Left colon (tissue), 2 donors: ENCODE data around the gene CSRNP3. TPM values are rescaled to one million over a fixed set of nuclear protein-coding genes. Genes with fewer than 3 reads are reported as not detected.

Experiments
- ATAC-seq: fragments of 200-7000 bp; cut with Tn5 transposase; one replicate; pipeline ENCODE4 v1.9.1; 2020; ENCODE audit warnings: mild to moderate bottlenecking, moderate library complexity
- DNase-seq, 2 donors: peaks; one replicate each; pipeline ENCODE4 v3.0.0-alpha.2; 2020
- intact Hi-C, 2 donors: fragments of 100-400 bp; cut with DNase I in 1 of 2; cut with micrococcal nuclease in 1 of 2; formaldehyde crosslinking; loops; one replicate each; pipeline versions ENCODE4 v1.11.2 to v1.14.0; 2022; cut with DNase I, micrococcal nuclease
- total RNA-seq, 2 donors: library from RNA; stranded (reverse); fragmentation: NEBNext Ultra II Directional; extraction: Animal tissue kit (Norgen Biotek cat#: 25700); gene quantifications; one replicate each; pipeline ENCODE4 v1.2.1, GENCODE V29; 2021
- donor health status: DM: no; HTN: no; CAD: no.
- donor health status: DM: yes; HTN: yes; CAD: no.

Gene CSRNP3
- total RNA-seq, 2 donors from 2014 or later = 2.7 to 2.8 TPM

DNA sequence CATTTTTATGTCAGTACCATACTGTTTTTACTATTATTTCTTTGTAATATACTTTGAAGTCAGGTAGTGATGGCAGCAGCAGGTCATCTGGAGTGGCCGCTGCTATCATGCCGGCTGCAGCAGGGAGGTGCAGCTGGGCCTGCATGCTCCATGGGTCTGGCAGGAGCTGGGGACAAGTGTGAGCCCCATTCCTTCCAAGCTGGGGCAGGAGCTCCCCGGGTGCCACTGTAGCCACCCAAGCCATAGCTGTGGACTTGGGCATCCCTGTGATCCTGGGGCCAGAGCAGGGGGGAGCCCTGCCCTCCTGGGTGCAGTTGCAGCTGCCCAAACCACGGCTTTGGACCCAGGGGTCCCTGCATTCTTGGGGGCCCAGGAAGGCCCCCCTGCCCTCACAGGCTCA lies 59.2 kb downstream of the CSRNP3 start:
- DNase-seq = no peak
- no peak for ATAC-seq

DNA sequence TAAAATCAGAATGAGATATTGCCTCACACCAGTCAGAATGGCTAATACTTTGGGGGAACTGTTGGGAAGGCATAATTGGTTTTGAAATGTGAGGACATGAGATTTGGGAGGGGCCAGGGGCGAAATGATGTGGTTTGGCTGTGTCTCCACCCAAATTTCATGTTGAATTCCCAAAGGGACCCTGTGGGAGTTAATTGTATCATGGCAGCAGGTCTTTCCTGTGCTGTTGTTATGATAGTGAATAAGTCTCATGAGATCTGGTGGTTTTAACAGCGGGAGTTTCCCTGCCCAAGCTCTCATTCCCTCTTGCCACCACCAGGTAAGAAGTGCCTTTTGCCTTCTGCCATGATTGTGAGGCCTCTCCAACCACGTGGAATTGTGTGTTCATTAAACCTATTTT lies 59.6 kb downstream of the CSRNP3 start:
- intact Hi-C loops = no loop called here
- ATAC-seq (no peak), DNase-seq (no peak)

More for the DNA sequence above, 59.2 kb downstream of the CSRNP3 start:
- intact Hi-C loops = no loop called here

DNA sequence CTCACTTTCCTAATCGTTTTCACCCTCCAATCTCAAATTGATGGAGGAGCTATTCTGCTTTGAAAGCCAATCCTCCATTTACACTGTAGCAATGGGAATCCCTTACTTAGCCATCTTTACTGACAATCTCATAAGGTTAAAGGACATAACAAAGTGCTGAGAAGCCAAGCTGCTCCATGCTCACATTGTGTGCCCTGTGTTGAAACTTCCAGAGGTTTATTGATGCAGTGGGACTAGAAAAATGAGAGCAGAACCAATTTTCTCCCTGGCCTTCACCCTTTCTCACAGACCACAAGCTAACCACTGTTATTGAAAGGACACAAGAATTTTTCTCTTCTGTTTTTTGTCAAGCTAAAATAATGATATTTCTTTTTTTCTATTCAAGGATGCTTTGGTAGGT lies 63.8 kb downstream of the CSRNP3 start:
- ATAC-seq (no peak), DNase-seq (no peak)
- intact Hi-C loops = no loop called here

DNA sequence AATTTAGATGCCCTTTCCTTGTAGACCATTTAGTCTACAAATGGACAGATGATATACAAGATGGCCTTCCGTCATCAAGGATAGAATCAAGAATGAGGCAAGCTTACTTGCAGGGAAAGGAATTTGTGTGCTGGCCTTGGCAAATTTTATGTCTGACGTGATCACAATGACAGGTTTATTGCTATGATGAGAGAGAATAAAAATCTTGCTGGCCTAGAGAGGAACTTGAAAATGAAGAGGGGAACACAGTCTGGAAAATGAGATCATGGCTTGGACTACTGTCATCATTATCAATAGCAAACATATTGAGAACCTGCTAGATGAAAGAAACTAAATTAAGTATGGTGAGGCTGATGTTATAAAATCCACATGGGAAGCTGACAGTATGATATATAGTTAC lies 66.0 kb downstream of the CSRNP3 start:
- ATAC-seq (no peak), DNase-seq (no peak)

DNA sequence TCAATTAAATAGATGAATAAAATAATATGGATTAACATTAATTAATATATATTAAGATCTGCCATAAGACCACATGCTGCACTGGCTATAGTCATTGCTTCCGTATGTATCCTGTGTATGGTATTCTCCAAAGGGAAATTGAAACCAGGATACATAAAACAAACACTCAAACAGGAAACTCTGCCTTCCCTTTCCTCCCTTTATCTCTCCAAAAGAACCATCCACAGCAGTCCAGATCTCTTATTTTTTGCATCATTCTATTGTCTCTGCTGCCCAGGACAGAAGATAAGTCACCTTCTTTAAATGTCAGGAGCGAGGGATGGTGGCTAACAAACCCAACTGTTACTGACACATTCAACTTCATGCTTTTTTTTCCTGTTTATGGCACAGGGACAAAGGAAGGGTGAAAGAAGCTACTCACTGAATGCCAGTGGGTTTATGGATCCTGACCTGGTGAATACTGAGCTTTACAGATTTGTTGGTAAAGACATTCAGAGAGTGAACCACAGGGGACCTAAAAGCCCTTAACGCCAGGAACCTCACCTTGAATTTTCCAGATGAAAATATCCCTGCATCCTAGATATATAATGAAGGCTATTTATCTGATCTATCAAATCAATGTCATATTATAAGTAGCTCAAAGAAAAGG lies 67.5 kb downstream of the CSRNP3 start:
- no peak for DNase-seq
- intact Hi-C loops = no loop called here
- no peak for ATAC-seq

More for the DNA sequence above, 66.0 kb downstream of the CSRNP3 start:
- intact Hi-C loops = no loop called here

DNA sequence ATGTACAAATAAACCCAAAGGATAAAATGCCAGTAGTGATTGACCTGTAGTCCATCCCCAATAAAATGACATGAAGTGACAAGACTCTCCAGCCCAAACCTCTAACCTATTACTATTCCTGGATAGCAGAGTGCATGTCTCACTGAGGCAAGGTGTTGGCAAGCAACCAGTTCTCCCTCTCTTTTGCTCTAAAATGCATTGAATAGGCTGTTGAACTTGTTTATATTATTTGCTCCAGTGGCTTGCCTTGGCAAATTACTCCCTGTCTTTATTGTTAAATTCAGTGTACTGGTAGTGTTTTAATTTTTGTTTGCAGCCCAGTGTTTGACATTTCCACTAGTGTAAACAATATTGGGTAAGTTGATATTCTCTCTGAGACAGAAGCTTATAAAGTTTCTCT lies 70.5 kb downstream of the CSRNP3 start:
- DNase-seq (no peak), ATAC-seq (no peak)
- intact Hi-C loops = no loop called here

DNA sequence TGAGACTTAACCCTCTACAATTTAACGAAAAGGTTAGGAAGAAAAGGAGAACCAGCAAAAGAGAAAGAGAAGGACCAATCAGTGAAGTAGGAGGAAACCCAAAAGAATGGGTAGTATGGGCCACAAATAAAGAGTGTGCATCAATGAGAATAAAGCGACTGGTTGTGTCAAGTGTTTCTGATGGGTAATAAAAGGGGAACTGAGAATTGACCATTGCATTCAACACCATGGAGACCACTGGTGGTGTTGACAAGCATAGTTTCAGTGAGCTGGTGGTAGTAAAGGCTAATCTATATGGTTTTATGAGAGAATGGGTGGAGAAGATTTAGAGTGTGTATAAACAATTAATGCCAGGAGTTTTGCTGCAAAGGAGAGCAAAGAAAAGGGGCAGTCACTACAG lies 75.4 kb downstream of the CSRNP3 start:
- DNase-seq (no peak), ATAC-seq (no peak)
- intact Hi-C loops = no loop called here

DNA sequence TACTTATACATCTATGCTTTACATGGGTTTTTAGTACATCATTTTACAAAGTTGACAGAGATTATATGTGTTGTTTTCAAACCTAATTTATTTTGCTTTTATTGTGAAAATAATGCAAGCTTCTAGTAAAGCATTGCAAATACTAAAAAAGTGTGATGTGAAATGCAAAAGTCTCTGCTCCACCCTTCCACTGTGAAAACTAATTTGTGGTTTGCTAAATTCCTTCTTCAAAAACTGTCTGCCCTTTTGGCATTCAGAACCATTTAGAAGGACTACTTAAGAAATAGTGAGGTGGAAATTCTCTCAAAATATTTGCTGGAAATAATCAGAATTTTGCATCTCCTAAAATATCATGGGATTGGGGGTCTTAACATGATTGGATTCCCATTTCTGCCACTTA lies 78.4 kb downstream of the CSRNP3 start:
- ATAC-seq (no peak), DNase-seq (no peak)
- intact Hi-C loops = no loop called here

DNA sequence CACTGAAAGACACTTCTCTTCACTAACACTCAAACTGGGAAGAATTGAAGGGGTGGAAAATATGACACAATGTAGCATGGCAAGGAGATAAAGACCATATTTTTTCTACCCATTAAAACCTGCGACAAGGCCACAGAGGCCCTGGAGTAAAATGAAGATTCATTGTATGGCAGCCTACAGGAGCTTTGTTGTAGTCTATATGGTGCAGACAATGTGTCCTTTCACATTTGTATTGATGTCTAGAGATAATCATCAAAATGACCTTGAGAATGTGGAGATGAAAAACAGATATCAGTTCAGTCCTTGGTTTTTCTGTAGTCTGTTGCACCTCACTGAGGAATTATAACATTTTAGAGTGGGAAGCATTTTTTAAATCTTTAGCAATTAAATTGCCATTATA lies 80.1 kb downstream of the CSRNP3 start:
- intact Hi-C loops = no loop called here
- DNase-seq = no peak
- no peak for ATAC-seq

DNA sequence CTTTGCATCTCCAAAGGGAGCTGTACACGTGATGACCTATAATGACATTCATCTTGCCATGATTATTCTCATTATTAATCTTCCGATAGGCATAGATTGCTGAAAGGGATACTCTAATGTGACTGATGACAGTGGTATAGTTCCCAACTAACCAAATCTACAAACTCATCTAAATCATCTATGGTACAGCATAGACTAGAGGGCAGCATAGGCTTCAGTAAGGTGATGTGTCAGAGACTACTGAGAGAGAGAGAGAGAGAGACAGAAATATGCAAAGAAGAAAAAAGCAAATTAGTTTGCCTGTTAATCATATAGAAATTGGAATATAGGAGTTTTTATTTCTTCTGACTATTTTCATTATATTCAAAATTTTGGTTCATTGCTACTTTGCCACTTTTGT lies 89.3 kb downstream of the CSRNP3 start:
- intact Hi-C loops = no loop called here
- ATAC-seq (peak; percentile 58), DNase-seq (no peak)

DNA sequence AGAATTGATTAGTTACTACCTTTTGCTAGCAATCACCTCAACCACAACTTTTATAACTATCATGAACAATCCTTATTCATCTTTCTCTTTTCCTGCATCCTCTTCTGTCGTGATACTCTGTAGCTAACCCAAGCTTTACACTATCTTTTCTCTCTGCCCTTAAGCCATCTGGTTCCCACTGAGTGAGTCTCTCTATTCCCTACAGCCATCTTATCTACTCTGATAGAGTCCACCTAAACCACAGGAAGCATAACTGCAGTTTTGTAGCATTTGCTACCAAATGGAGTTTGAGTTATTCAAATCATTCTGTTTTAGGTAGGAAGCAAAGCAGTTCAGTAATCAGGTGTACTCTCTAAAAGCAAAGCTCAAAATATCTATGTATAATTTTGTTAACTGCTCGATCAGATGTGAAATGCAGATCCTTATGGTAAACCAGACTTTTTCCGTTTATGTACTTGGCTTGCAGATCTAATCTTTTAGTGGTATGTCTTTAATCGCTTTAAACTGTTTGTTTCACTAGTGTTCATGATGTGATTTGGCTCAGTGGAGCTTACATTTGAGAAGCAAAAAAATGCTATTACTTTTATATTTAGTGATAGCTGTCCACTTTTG lies 91.0 kb downstream of the CSRNP3 start:
- DNase-seq = no peak
- no peak for ATAC-seq
- intact Hi-C loops = no loop called here

DNA sequence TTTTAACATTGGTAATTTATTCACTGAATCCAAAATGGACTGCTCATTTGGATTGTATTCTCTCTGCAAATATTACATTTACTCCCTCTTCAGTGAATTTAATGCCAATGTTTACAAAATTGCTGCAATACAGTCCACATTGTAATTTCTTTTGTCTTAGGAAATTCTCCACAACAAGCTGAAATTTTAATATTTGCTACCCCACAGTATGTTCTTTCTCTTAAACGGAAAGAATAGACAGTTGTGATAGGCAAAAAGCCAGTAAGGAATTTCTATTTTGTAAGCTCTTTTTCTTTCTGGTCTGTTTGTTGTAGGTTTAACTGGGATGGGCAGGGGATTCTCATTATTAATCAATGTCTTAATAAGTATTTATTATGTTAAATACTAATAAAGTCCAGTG lies 92.0 kb downstream of the CSRNP3 start:
- ATAC-seq (no peak), DNase-seq (no peak)
- intact Hi-C loops = no loop called here

DNA sequence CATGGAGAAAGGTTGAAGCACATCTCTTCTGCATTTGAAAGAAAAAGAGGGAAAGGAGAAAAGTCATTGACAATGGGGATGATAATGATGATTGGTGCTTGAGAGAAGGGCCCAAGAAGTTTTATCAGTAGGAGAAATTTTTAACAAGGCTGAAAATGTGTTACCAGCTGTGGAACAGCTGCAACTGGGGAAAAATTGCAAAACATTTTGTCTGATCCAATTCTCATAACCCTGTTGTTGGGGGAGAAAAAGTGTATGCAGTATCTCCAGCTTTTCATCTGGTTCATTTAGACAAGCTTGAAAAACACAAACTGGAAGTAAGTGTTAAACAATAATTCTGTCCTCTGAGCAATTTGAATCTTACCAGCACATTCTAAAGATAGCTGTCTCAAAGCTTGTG lies 92.7 kb downstream of the CSRNP3 start:
- intact Hi-C loops = no loop called here
- ATAC-seq (no peak), DNase-seq (no peak)

DNA sequence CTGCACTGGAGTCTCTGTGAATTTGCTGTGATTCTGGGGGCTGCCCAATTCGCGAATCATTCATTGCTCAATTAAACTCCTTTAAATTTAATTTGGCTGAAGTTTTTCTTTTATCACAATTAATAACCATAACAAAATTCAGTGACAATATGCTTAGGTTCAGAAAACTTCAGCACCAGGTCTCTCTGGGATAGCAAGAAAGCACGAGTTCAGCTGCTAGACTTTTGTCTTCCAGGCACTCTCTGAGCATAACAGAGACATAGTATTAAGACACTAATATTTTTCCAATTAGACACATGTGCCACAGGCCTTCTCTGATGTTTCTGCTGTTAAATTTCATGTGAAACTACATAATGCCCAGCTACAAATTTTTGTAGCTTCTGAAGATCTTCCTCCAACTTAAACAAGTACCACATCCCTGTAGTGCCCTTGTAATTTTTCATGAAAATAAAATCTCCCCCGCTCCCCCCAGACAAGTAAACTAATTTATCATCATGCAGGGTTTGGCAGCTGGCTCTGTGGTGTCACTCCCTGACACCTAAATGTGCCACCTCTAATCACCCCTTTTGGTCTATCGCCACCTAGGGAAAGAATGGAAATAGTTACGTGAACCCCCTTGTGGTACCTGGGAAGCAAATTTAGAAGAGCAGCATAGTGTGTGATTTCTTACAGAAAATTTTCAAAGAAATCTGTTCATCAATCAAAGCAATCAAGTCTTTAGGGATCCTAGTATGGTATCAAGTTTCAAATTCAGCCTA lies 94.1 kb downstream of the CSRNP3 start:
- DNase-seq (no peak), ATAC-seq (no peak)
- intact Hi-C loops = no loop called here

DNA sequence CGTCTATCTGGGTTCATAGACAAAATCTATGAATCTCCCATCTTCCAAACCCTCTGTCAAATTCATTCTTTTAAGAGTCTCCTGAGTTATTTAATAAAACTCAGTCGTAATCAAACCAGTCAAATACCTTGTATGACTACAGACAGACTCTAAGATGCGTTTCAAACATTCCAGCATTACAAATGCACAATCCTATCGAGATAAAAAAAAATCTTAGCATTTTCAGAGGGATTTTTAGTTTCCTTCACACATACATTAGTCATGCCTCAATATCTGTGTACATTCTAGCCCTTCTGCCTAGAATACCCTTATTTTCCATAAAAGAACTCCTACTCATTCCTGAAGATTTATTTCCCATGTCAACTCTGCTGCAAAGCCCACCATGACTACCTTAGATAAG lies 96.5 kb downstream of the CSRNP3 start:
- ATAC-seq (no peak), DNase-seq (no peak)
- intact Hi-C loops = no loop called here

DNA sequence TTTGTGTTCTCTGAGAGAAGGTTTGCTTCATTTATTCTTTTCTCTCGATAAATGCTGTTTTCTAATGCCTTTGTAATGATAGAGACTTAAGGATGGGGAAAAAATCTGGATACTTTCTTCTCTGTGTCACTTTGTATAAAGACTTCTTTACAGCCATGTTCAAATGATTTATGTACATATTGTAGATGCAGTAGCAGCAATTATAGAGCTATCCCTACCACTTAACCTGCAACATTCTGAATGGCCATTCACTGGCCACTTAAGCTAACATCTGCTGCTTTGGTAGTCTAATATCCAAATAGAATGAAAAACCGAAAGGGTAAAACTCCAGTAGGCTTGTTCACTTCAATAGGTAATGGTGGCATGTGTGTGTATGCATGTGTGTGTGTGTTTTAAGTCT lies 97.8 kb downstream of the CSRNP3 start:
- no peak for ATAC-seq
- DNase-seq = no peak
- intact Hi-C loops = no loop called here

DNA sequence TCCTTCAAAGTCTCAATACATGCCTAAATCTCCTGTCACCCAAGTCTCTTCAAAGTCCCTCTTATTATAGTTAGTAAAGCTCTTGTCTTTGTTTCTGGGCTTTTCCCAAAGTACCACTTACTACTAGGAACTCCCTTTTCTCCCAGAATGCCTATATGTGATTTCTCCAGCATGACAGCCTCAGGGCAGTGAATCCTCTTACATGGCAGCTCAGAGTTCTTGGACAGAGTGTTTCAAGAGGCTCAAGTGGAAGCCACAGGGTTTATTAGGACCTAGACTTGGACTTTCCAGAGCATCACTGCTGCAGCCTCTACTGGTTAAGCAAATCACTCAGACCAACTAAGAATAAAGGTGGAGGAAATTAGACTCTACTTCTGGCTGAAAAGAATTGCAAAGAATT lies 98.9 kb downstream of the CSRNP3 start:
- intact Hi-C loops = no loop called here
- no peak for ATAC-seq
- no peak for DNase-seq

DNA sequence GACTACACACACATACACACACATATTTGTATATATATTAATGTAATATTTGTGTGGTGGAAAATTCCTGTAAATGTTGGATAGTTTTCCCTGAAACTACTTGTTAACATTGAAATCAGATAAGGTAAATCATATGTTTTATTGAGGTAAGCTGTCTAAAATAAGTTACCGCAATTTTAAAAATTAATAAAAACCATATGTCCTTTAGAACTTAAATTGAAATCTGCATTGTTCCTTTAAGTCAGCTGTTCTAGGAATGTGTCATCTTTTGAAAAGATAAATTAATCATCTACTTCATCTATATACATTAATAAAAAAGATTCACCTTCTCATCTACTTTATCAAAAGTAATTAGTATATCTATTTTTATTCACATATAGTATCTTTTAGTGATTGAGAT lies 102.0 kb downstream of the CSRNP3 start:
- DNase-seq (no peak), ATAC-seq (no peak)
- intact Hi-C loops = no loop called here

DNA sequence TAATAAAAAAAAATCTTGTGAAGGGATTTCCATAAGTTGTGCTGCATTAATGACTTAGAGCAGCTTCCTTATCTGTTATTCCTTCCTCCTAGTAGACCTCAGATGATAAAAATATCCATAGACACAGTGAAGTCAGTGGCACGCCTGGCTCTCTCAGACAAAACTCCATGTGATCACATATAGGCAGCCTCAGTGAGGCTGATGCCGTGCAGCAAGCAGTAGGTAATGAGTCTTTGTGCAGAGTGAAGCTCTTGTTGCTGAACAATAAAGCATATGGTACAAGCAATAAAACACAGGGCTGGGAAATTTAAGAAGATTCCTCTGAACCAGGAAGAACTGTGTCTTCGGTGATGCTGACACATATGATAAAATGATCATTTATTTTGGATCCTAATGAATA lies 102.7 kb downstream of the CSRNP3 start:
- DNase-seq (no peak), ATAC-seq (peak; percentile 66)
- intact Hi-C loops = no loop called here
